Measurements from ENCODE around the gene MSL3B.
"Not testable (repeated sequence)": the region's sequence is repeated elsewhere in the genome, so short reads cannot be mapped to it uniquely, and the experiment has no call there.

The MSL3B gene

GRCh38 chr2:233901884-233902283, 33.7 kb upstream of the MSL3B start:
- in situ Hi-C loops (cut with HindIII; ENCODE audit: low sequenced_read_pairs), result no loop called here
- TF ChIP-seq, protein P1, sequence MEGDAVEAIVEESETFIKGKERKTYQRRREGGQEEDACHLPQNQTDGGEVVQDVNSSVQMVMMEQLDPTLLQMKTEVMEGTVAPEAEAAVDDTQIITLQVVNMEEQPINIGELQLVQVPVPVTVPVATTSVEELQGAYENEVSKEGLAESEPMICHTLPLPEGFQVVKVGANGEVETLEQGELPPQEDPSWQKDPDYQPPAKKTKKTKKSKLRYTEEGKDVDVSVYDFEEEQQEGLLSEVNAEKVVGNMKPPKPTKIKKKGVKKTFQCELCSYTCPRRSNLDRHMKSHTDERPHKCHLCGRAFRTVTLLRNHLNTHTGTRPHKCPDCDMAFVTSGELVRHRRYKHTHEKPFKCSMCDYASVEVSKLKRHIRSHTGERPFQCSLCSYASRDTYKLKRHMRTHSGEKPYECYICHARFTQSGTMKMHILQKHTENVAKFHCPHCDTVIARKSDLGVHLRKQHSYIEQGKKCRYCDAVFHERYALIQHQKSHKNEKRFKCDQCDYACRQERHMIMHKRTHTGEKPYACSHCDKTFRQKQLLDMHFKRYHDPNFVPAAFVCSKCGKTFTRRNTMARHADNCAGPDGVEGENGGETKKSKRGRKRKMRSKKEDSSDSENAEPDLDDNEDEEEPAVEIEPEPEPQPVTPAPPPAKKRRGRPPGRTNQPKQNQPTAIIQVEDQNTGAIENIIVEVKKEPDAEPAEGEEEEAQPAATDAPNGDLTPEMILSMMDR (IDR thresholded peaks at IDR 0.05; ENCODE audit: low read depth, low read length, missing control alignments), result no peak
- DNase-seq (ENCODE audit: low read depth), result no peak
- no peak overlapping the region for H3K4me3 ChIP-seq (ENCODE audit: low read depth, low read length)

DNA sequence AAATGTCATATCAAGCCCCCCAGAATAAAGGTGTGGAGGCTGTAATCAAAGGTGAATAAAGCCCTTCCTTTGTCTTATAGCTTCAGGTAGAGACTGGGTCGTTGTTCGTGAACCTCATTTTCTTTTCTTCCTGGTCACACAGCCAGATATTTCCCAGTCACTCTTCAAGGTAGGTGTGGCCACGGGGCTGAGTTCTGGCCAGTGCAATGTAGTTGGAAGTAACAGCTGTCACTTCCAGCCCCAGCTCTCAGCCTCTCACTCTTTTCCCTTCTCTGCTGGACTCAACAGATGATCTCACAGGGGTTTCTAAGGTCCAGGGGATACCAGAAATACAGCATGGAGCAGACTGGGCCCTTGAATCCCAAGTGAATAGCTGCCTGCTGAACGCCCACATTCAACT, 33.2 kb upstream of the MSL3B start:
- TF ChIP-seq, protein P1 (IDR thresholded peaks at IDR 0.05; ENCODE audit: low read depth, low read length, missing control alignments), result no peak
- H3K4me3 ChIP-seq (ENCODE audit: low read depth, low read length), result no peak overlapping the region
- DNase-seq (ENCODE audit: low read depth), result no peak
- in situ Hi-C loops (cut with HindIII; ENCODE audit: low sequenced_read_pairs), result no loop called here

DNA sequence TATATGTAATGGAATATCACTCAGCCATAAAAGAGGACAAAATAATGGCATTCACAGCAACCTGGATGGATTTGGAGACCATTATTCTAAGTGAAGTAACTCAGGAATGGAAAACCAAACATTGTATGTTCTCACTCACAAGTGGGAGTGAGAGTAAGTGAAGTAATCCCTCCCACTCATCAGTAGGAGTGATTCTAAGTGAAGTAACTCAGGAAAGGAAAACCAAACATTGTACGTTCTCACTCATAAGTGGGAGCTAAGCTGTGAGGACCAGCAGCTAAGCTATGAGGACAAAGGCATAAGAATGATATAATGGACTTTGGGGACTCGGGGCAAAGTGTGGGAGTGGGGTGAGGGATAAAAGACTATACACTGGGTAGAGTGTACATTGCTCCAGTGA, 28.1 kb upstream of the MSL3B start:
- in situ Hi-C loops (cut with HindIII; ENCODE audit: low sequenced_read_pairs); H3K4me3 ChIP-seq (ENCODE audit: low read depth, low read length); DNase-seq (ENCODE audit: low read depth): not testable (repeated sequence)

DNA sequence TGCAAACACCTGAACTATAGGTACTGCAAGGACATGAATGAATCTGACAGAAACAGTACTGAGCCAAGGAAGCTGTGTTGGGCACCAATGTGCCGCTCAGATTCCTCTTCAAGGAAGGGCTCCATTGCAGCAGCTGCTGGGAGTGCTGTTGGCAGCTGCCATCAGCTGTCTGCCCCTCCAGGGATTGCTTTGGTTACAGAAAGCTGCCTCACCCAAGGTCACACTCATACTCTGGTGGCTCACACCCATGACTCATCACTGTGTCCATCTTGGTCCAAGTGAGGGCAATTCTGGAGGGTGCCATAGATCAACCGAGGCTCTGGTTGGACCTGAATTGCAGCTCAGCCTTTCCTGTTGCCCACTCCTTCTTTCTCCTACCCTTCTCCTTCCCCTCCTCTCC, 24.6 kb upstream of the MSL3B start:
- TF ChIP-seq, protein P1 (IDR thresholded peaks at IDR 0.05; ENCODE audit: low read depth, low read length, missing control alignments), result no peak
- no peak for DNase-seq (ENCODE audit: low read depth)
- no peak overlapping the region for H3K4me3 ChIP-seq (ENCODE audit: low read depth, low read length)
- in situ Hi-C loops (cut with HindIII; ENCODE audit: low sequenced_read_pairs), result no loop called here

DNA sequence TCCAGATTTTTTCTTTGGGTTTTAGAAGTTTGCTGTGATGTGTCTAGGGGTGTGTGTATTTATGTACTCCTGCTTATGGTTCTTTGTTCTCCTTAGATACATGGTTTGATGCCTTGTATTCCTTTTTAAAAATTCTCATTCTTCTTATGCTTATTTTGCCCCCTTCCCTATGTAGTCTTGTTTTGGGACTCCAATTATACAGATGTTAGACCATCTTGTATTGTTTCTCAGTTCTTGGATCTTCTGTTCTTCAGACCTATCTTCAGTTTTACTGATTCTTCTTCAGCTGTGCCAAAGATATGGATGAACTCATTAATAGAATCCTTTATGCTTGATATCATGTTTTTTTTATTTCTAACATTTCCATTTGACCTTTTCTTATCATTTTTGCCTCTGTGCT, 14.2 kb upstream of the MSL3B start:
- in situ Hi-C loops (cut with HindIII; ENCODE audit: low sequenced_read_pairs), result no loop called here
- no peak overlapping the region for H3K4me3 ChIP-seq (ENCODE audit: low read depth, low read length)
- DNase-seq (ENCODE audit: low read depth), result no peak
- TF ChIP-seq, protein P1 (IDR thresholded peaks at IDR 0.05; ENCODE audit: low read depth, low read length, missing control alignments), result no peak

DNA sequence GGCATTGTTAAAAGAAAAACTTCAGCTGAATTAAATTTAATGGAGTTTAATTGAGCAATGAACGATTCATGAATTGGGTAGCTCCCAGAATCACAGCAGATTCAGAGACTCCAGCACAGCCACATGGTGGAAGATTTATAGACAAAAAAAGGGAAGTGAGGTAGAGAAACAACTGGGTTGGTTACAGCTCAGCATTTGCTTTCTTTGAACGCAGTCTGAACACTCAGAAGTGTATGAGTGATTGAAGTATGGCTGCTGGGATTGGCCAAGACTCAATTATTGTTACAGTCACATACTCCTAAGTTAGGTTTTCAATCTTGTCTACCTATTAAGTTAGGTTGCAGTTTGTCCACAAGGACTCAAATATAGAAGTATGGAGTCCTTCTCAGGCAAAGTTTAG, 3.9 kb upstream of the MSL3B start:
- DNase-seq (ENCODE audit: low read depth); in situ Hi-C loops (cut with HindIII; ENCODE audit: low sequenced_read_pairs); H3K4me3 ChIP-seq (ENCODE audit: low read depth, low read length): not testable (repeated sequence)

DNA sequence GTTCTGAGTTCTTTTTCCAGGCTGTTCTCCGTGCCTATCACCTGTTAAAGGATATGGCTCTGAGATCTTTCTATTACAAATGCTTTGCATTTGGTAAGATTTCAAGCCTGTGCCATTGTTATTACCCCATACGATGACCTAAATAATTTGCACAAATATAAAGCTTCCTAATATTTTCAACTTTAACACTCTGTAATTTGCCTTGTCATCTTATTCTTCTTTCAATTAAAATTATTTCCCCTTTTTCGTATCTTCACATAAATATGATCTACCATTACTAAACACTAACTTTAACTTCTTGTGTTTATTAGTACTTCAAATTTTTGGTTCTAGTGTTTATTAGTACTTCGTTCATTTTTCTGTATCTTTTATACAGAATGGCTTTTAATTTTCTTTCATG, 3.2 kb upstream of the MSL3B start:
- TF ChIP-seq, protein P1 (IDR thresholded peaks at IDR 0.05; ENCODE audit: low read depth, low read length, missing control alignments), result no peak
- DNase-seq (ENCODE audit: low read depth), result no peak
- no peak overlapping the region for H3K4me3 ChIP-seq (ENCODE audit: low read depth, low read length)
- in situ Hi-C loops (cut with HindIII; ENCODE audit: low sequenced_read_pairs), result no loop called here

GRCh38 chr2:233866479-233866878, 1.7 kb downstream of the MSL3B start:
- TF ChIP-seq, protein P1 (IDR thresholded peaks at IDR 0.05; ENCODE audit: low read depth, low read length, missing control alignments), result no peak
- no peak overlapping the region for H3K4me3 ChIP-seq (ENCODE audit: low read depth, low read length)
- no peak for DNase-seq (ENCODE audit: low read depth)
- in situ Hi-C loops (cut with HindIII; ENCODE audit: low sequenced_read_pairs), result no loop called here

All from astrocyte of the cerebellum (primary cell).